Fibroblast of peridontal ligament (primary cell): Measurements from ENCODE around the gene STXBP1.

Source experiments
- DNase-seq: peaks from one replicate; pipeline ENCODE4 v3.0.0-alpha.2; 2010; ENCODE audit errors: extremely low read depth

The STXBP1 gene

GRCh38 chr9:127735530-127736185, 123.6 kb downstream of the STXBP1 start:
- DNase-seq, result peak; percentile 7

- no peak for DNase-seq
Measured at GRCh38 chr9:127738666-127739065, 126.6 kb downstream of the STXBP1 start.

- no peak for DNase-seq
Measured at GRCh38 chr9:127739614-127740330, 127.7 kb downstream of the STXBP1 start.

GRCh38 chr9:127741831-127742434, 129.9 kb downstream of the STXBP1 start:
- no peak for DNase-seq
